SK-N-SH treated with all-trans-retinoic acid at 6 μM for 48 hours (cell line): Measurements from ENCODE around the gene CCDC148.

ENCODE experiments used
- ATAC-seq: fragments of 200-7000 bp; cut with Tn5 transposase; 3 replicates; pipeline ENCODE4 v1.9.1; 2020; ENCODE audit warnings: mild to moderate bottlenecking, moderate library complexity
- ARNTL ChIP-seq: fragments of 450-650 bp; formaldehyde crosslinking; IDR thresholded peaks from 2 replicates; pipeline ENCODE4 v1.5.0; 2020; ENCODE audit warnings: low read depth, mild to moderate bottlenecking, moderate library complexity, borderline replicate concordance
- BACH2 ChIP-seq: fragments of 250-450 bp; sonication (Bioruptor Pico); IDR thresholded peaks from 2 replicates; pipeline ENCODE4 v1.9.0; 2021; ENCODE audit warnings: mild to moderate bottlenecking, borderline replicate concordance
- CSDC2 ChIP-seq: fragments of 250-450 bp; sonication (Bioruptor Pico); IDR thresholded peaks from 2 replicates; pipeline ENCODE4 v1.5.0; 2020; ENCODE audit warnings: mild to moderate bottlenecking, moderate library complexity
- ESRRG ChIP-seq: fragments of 250-450 bp; sonication (Bioruptor Pico); IDR thresholded peaks from 2 replicates; pipeline ENCODE4 v1.6.1; 2021; ENCODE audit warnings: mild to moderate bottlenecking
- GLIS3 ChIP-seq: fragments of 250-450 bp; sonication (Bioruptor Pico); IDR thresholded peaks from 2 replicates; pipeline ENCODE4 v1.5.0; 2020; ENCODE audit warnings: mild to moderate bottlenecking, moderate library complexity
- ISL1 ChIP-seq: fragments of 250-450 bp; sonication (Bioruptor Pico); IDR thresholded peaks from 2 replicates; pipeline ENCODE4 v2.1.2; 2022; ENCODE audit warnings: mild to moderate bottlenecking, moderate library complexity
- OSR1 ChIP-seq: fragments of 250-450 bp; sonication (Bioruptor Pico); IDR thresholded peaks from 2 replicates; pipeline ENCODE4 v1.8.0; 2022; ENCODE audit warnings: moderate library complexity, mild to moderate bottlenecking, inconsistent platforms
- PPARA ChIP-seq: fragments of 250-450 bp; sonication (Bioruptor Pico); IDR thresholded peaks from 2 replicates; pipeline ENCODE4 v1.5.0; 2020; ENCODE audit warnings: mild to moderate bottlenecking, borderline replicate concordance
- RARB ChIP-seq: fragments of 250-450 bp; sonication (Bioruptor Pico); IDR thresholded peaks from 2 replicates; pipeline ENCODE4 v1.8.0; 2021; ENCODE audit warnings: mild to moderate bottlenecking, moderate library complexity
- SNAI2 ChIP-seq: fragments of 250-450 bp; sonication (Bioruptor Pico); IDR thresholded peaks from 2 replicates; pipeline ENCODE4 v1.5.0; 2020; ENCODE audit warnings: mild to moderate bottlenecking, moderate library complexity
- TCF4 ChIP-seq: fragments of 250-450 bp; sonication (Bioruptor Pico); IDR thresholded peaks from 2 replicates; pipeline ENCODE4 v1.8.0; 2021; ENCODE audit warnings: mild to moderate bottlenecking, moderate library complexity, borderline replicate concordance
- TOX ChIP-seq: fragments of 250-450 bp; sonication (Bioruptor Pico); IDR thresholded peaks from 2 replicates; pipeline ENCODE4 v1.8.0; 2021; ENCODE audit warnings: mild to moderate bottlenecking, moderate library complexity, borderline replicate concordance
- ZC3H10 ChIP-seq: fragments of 250-450 bp; sonication (Bioruptor Pico); IDR thresholded peaks from 2 replicates; pipeline ENCODE4 v1.5.1; 2021; ENCODE audit warnings: mild to moderate bottlenecking, moderate library complexity
- ZFP3 ChIP-seq: fragments of 250-450 bp; sonication (Bioruptor Pico); IDR thresholded peaks from 2 replicates; pipeline ENCODE4 v1.5.0; 2020; ENCODE audit warnings: mild to moderate bottlenecking, moderate library complexity
- ZFP30 ChIP-seq: fragments of 450-650 bp; formaldehyde crosslinking; IDR thresholded peaks from 2 replicates; pipeline ENCODE4 v1.5.0; 2022; ENCODE audit warnings: mild to moderate bottlenecking, moderate library complexity
- ZNF565 ChIP-seq: fragments of 450-650 bp; formaldehyde crosslinking; conservative IDR thresholded peaks from 2 replicates; pipeline ENCODE4 v1.5.0; 2020; ENCODE audit warnings: low read depth, mild to moderate bottlenecking, moderate library complexity
- ZNF70 ChIP-seq: fragments of 450-650 bp; formaldehyde crosslinking; IDR thresholded peaks from 2 replicates; pipeline ENCODE4 v1.5.0; 2020; ENCODE audit warnings: mild to moderate bottlenecking, moderate library complexity
- ZNF8 ChIP-seq: fragments of 450-650 bp; formaldehyde crosslinking; IDR thresholded peaks from 2 replicates; pipeline ENCODE4 v1.5.0; 2020; ENCODE audit warnings: mild to moderate bottlenecking, moderate library complexity
- TF ChIP-seq, protein P1 (sequence below): fragments of 250-450 bp; sonication (Bioruptor Pico); IDR thresholded peaks from 2 replicates; pipeline ENCODE4 v1.5.1; 2021; ENCODE audit warnings: mild to moderate bottlenecking, moderate library complexity
- TF ChIP-seq, protein P2 (sequence below): fragments of 250-450 bp; sonication (Bioruptor Pico); IDR thresholded peaks from 2 replicates; pipeline ENCODE4 v1.8.0; 2020; ENCODE audit warnings: mild to moderate bottlenecking, moderate library complexity, borderline replicate concordance
- TF ChIP-seq, protein P3 (sequence below): fragments of 250-450 bp; sonication (Bioruptor Pico); IDR thresholded peaks from 2 replicates; pipeline ENCODE4 v1.5.1; 2020; ENCODE audit warnings: low read depth, mild to moderate bottlenecking, moderate library complexity
- TF ChIP-seq, protein P4 (sequence below): fragments of 250-450 bp; sonication (Bioruptor Pico); IDR thresholded peaks from 2 replicates; pipeline ENCODE4 v1.8.0; 2021; ENCODE audit warnings: low read depth, mild to moderate bottlenecking, moderate library complexity, borderline replicate concordance
- TF ChIP-seq, protein P5 (sequence below): fragments of 250-450 bp; sonication (Bioruptor Pico); IDR thresholded peaks from 2 replicates; pipeline ENCODE4 v1.5.0; 2020; ENCODE audit warnings: mild to moderate bottlenecking, moderate library complexity

Gene CCDC148

DNA sequence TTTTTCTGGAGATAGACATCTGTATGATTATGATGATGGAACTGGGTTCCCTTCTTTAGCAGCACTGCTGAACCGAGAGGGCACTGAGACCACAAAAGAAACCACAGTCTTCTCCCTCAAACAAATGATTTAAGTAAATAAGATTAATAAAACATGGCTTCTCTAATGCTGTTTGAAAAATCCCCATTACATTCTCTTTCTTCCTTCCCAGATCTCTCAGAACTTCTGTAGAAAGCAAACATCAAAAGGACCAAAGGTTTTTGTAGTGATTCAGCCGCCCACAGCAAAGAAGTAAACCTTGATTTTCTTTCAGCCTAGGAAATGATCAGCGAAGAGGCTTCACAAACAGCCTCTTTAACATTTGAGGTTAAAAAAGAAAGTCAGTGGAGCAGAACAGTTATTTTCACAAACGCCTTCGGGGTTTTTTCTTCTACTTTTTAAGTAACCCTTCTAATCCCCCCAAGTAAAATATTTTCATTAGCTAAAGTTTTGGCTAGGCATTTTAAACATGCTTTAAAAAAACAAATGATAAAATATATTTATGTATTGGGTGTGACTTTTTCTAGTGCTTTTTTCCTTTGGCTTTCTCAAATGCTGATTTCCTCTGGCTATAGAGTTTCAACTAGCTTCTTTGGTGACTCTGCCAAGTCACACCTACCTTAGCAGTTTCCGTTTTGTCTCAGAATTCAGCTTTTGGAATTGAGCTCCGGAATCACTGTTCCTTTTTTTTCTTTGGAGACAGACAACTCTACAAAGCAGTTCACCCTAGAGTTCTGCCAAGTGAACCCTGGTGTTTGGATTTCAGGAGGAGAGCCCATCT lies 265.3 kb downstream of the CCDC148 start:
- no peak for ATAC-seq
- no peak for TF ChIP-seq ZC3H10
- TF ChIP-seq TCF4 (CRISPR knock-in tag), result no peak
- TF ChIP-seq, protein P1, sequence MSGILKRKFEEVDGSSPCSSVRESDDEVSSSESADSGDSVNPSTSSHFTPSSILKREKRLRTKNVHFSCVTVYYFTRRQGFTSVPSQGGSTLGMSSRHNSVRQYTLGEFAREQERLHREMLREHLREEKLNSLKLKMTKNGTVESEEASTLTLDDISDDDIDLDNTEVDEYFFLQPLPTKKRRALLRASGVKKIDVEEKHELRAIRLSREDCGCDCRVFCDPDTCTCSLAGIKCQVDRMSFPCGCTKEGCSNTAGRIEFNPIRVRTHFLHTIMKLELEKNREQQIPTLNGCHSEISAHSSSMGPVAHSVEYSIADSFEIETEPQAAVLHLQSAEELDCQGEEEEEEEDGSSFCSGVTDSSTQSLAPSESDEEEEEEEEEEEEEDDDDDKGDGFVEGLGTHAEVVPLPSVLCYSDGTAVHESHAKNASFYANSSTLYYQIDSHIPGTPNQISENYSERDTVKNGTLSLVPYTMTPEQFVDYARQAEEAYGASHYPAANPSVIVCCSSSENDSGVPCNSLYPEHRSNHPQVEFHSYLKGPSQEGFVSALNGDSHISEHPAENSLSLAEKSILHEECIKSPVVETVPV (CRISPR knock-in tag), result no peak
- TF ChIP-seq ZFP3 (CRISPR knock-in tag), result no peak
- TF ChIP-seq ARNTL, result no peak
- TF ChIP-seq RARB (CRISPR knock-in tag), result no peak
- no peak for TF ChIP-seq OSR1 (CRISPR knock-in tag)
- TF ChIP-seq ZNF565 (CRISPR knock-in tag), result no peak
- TF ChIP-seq, protein P2, sequence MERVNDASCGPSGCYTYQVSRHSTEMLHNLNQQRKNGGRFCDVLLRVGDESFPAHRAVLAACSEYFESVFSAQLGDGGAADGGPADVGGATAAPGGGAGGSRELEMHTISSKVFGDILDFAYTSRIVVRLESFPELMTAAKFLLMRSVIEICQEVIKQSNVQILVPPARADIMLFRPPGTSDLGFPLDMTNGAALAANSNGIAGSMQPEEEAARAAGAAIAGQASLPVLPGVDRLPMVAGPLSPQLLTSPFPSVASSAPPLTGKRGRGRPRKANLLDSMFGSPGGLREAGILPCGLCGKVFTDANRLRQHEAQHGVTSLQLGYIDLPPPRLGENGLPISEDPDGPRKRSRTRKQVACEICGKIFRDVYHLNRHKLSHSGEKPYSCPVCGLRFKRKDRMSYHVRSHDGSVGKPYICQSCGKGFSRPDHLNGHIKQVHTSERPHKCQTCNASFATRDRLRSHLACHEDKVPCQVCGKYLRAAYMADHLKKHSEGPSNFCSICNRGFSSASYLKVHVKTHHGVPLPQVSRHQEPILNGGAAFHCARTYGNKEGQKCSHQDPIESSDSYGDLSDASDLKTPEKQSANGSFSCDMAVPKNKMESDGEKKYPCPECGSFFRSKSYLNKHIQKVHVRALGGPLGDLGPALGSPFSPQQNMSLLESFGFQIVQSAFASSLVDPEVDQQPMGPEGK (CRISPR knock-in tag), result no peak
- TF ChIP-seq, protein P3, sequence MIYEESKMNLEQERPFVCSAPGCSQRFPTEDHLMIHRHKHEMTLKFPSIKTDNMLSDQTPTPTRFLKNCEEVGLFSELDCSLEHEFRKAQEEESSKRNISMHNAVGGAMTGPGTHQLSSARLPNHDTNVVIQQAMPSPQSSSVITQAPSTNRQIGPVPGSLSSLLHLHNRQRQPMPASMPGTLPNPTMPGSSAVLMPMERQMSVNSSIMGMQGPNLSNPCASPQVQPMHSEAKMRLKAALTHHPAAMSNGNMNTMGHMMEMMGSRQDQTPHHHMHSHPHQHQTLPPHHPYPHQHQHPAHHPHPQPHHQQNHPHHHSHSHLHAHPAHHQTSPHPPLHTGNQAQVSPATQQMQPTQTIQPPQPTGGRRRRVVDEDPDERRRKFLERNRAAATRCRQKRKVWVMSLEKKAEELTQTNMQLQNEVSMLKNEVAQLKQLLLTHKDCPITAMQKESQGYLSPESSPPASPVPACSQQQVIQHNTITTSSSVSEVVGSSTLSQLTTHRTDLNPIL (CRISPR knock-in tag), result no peak
- TF ChIP-seq SNAI2 (CRISPR knock-in tag), result no peak
- no peak for TF ChIP-seq ZNF8 (CRISPR knock-in tag)
- TF ChIP-seq, protein P4, sequence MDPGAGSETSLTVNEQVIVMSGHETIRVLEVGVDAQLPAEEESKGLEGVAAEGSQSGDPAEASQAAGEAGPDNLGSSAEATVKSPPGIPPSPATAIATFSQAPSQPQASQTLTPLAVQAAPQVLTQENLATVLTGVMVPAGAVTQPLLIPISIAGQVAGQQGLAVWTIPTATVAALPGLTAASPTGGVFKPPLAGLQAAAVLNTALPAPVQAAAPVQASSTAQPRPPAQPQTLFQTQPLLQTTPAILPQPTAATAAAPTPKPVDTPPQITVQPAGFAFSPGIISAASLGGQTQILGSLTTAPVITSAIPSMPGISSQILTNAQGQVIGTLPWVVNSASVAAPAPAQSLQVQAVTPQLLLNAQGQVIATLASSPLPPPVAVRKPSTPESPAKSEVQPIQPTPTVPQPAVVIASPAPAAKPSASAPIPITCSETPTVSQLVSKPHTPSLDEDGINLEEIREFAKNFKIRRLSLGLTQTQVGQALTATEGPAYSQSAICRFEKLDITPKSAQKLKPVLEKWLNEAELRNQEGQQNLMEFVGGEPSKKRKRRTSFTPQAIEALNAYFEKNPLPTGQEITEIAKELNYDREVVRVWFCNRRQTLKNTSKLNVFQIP (CRISPR knock-in tag), result no peak
- TF ChIP-seq ISL1, result no peak
- TF ChIP-seq ZFP30 (CRISPR knock-in tag), result no peak
- TF ChIP-seq ESRRG (CRISPR knock-in tag), result no peak

DNA sequence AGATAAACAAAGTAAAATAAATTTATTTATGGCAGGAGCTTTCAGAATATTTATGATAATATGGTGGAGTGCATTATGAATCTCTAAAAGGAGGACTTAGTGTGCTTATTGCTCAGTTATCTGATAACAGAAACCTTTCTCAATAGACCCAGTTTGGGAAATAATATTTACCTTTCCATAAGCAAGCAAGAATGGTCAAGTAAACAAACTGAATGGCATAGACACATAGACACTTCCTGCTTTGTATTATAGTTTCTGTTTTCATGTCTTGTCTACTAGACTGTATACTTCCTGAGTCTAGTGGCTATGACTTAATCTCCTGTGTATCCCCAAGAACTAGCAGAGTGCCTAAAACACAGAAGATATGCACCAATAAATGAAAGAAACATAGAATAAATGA lies 267.0 kb downstream of the CCDC148 start:
- no peak for ATAC-seq
- TF ChIP-seq ZNF70 (CRISPR knock-in tag) (no peak), GLIS3 (no peak), ZC3H10 (no peak), SNAI2 (CRISPR knock-in tag) (no peak), RARB (CRISPR knock-in tag) (no peak), BACH2 (CRISPR knock-in tag) (no peak), ZNF565 (CRISPR knock-in tag) (no peak), CSDC2 (CRISPR knock-in tag) (no peak), OSR1 (CRISPR knock-in tag) (no peak), ESRRG (CRISPR knock-in tag) (no peak), ZNF8 (CRISPR knock-in tag) (no peak), PPARA (CRISPR knock-in tag) (no peak), TCF4 (CRISPR knock-in tag) (no peak), TOX (CRISPR knock-in tag) (no peak), ZFP3 (CRISPR knock-in tag) (no peak)
- TF ChIP-seq, protein P4 (CRISPR knock-in tag), result no peak
- TF ChIP-seq, protein P3 (CRISPR knock-in tag), result no peak
- TF ChIP-seq, protein P2 (CRISPR knock-in tag), result no peak
- TF ChIP-seq, protein P5, sequence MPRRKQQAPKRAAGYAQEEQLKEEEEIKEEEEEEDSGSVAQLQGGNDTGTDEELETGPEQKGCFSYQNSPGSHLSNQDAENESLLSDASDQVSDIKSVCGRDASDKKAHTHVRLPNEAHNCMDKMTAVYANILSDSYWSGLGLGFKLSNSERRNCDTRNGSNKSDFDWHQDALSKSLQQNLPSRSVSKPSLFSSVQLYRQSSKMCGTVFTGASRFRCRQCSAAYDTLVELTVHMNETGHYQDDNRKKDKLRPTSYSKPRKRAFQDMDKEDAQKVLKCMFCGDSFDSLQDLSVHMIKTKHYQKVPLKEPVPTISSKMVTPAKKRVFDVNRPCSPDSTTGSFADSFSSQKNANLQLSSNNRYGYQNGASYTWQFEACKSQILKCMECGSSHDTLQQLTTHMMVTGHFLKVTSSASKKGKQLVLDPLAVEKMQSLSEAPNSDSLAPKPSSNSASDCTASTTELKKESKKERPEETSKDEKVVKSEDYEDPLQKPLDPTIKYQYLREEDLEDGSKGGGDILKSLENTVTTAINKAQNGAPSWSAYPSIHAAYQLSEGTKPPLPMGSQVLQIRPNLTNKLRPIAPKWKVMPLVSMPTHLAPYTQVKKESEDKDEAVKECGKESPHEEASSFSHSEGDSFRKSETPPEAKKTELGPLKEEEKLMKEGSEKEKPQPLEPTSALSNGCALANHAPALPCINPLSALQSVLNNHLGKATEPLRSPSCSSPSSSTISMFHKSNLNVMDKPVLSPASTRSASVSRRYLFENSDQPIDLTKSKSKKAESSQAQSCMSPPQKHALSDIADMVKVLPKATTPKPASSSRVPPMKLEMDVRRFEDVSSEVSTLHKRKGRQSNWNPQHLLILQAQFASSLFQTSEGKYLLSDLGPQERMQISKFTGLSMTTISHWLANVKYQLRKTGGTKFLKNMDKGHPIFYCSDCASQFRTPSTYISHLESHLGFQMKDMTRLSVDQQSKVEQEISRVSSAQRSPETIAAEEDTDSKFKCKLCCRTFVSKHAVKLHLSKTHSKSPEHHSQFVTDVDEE (CRISPR knock-in tag), result no peak
